ENCODE data around the gene GRSF1. TPM values are rescaled to one million over a fixed set of nuclear protein-coding genes. Genes with fewer than 3 reads are reported as not detected.

GRSF1 gene, protein sequence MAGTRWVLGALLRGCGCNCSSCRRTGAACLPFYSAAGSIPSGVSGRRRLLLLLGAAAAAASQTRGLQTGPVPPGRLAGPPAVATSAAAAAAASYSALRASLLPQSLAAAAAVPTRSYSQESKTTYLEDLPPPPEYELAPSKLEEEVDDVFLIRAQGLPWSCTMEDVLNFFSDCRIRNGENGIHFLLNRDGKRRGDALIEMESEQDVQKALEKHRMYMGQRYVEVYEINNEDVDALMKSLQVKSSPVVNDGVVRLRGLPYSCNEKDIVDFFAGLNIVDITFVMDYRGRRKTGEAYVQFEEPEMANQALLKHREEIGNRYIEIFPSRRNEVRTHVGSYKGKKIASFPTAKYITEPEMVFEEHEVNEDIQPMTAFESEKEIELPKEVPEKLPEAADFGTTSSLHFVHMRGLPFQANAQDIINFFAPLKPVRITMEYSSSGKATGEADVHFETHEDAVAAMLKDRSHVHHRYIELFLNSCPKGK
- 10 to 100 TPM; 56.7 to 71.9 TPM for total RNA-seq

DNA sequence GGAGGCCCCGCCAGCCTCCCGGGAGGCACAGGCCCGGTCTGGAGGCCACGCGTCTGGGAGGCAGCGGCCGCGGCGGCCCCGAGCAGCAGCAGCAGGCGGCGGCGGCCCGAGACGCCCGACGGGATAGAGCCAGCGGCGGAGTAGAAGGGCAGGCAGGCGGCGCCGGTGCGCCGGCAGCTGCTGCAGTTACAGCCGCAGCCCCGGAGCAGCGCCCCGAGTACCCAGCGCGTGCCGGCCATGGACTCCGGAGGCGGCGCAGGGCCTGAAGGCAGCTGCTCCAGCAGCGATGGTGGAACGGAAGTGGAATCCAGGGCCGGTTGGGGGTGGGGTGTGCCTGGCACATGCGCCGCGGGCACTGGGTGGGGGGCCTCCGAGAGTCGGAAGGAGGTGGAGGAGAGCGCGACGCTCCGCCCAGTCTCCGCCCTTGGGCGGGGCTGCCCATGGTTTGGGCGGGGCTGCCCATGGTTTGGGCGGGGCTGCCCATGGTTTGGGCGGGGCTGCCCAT, at the start of gene GRSF1:
GRSF1 (minus strand) TSS at position 302 of the 505 bp plus-strand sequence; CDS start at position 239, 63 bp downstream.
- H3K4me1 Mint-ChIP-seq (ENCODE audit: low read depth in 2 of 2) = peaks cover 9 to 22% of the 10 kb centered on the region in 2 donors
- H3K36me3 Mint-ChIP-seq = peaks cover 11% of the 10 kb centered on the region

DNA sequence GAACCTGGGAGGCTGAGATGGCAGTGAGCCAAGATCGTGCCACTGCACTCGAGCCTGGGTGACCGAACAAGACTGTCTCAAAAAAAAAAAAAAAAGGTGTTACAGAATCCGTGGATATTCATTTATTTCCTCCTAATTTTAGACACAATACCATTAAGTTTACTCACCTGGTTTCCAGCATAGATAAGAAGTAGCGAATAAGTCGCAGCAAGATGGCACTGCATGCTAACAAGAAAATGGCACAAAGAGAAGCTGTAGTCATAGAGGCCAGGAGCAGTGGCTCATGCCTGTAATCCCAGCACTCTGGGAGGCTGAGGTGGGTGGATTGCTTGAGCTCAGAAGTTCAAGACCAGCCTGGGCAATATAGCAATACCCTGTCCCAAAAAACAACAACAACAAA, 45.5 kb upstream of the GRSF1 start:
- Mint-ChIP-seq H3K4me1 (ENCODE audit: low read depth in 2 of 2) (no peaks in the 10 kb centered on the region), H3K27me3 (peaks cover 0 to 6% of the 10 kb centered on the region in 2 donors), H3K27ac (no peak overlapping the region), H3K4me3 (no peak overlapping the region), H3K36me3 (no peaks in the 10 kb centered on the region), H3K9me3 (no peaks in the 10 kb centered on the region)
- DNase-seq (ENCODE audit: low spot score) (no peak), ATAC-seq (no peak)

More for the DNA sequence above, at the start of gene GRSF1:
- ATAC-seq = peak; percentile 95 to 97
- Mint-ChIP-seq H3K9me3 (no peaks in the 10 kb centered on the region), H3K4me3 (peak within 1 kb of the TSS; percentile 97), H3K27me3 (no peaks in the 10 kb centered on the region), H3K27ac (peak within 1 kb of the TSS; percentile 92 to 95)
- DNase-seq (ENCODE audit: low spot score) = peak; percentile 96

DNA sequence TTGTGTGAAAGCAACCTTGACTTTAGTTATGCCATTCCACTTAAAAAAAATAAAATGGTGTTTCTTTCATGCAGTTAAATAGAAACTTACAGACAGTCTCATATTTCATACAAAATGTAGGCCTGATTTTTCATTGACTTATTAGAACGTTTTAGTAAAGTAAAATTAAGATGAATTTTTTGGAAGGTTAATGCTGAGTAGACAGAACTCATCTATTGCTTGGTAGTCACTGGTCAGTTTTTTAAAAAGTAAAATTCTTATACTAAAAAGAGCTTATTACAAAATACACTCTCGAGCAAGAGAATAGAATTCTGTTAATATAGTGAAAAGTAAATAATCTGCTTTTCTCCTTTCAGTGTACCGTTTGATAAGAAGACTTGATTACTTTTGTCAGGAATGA, 41.0 kb upstream of the GRSF1 start:
- no peak overlapping the region for H3K4me3 Mint-ChIP-seq
- H3K9me3 Mint-ChIP-seq = no peaks in the 10 kb centered on the region
- H3K4me1 Mint-ChIP-seq (ENCODE audit: low read depth in 2 of 2) = no peaks in the 10 kb centered on the region
- no peak overlapping the region for H3K27ac Mint-ChIP-seq
- DNase-seq (ENCODE audit: low spot score) (no peak), ATAC-seq (no peak)
- H3K27me3 Mint-ChIP-seq = peaks cover 0 to 3% of the 10 kb centered on the region in 2 donors
- no peaks in the 10 kb centered on the region for H3K36me3 Mint-ChIP-seq

- H3K27ac Mint-ChIP-seq = no peak overlapping the region
- no peaks in the 10 kb centered on the region for H3K27me3 Mint-ChIP-seq
- ATAC-seq = no peak
- H3K4me3 Mint-ChIP-seq = no peak overlapping the region
- H3K9me3 Mint-ChIP-seq = no peaks in the 10 kb centered on the region
- H3K4me1 Mint-ChIP-seq (ENCODE audit: low read depth in 2 of 2) = no peaks in the 10 kb centered on the region
- H3K36me3 Mint-ChIP-seq = no peaks in the 10 kb centered on the region
- DNase-seq (ENCODE audit: low spot score) = no peak
Measured at GRCh38 chr4:70877556-70877955, 37.9 kb upstream of the GRSF1 start.

DNA sequence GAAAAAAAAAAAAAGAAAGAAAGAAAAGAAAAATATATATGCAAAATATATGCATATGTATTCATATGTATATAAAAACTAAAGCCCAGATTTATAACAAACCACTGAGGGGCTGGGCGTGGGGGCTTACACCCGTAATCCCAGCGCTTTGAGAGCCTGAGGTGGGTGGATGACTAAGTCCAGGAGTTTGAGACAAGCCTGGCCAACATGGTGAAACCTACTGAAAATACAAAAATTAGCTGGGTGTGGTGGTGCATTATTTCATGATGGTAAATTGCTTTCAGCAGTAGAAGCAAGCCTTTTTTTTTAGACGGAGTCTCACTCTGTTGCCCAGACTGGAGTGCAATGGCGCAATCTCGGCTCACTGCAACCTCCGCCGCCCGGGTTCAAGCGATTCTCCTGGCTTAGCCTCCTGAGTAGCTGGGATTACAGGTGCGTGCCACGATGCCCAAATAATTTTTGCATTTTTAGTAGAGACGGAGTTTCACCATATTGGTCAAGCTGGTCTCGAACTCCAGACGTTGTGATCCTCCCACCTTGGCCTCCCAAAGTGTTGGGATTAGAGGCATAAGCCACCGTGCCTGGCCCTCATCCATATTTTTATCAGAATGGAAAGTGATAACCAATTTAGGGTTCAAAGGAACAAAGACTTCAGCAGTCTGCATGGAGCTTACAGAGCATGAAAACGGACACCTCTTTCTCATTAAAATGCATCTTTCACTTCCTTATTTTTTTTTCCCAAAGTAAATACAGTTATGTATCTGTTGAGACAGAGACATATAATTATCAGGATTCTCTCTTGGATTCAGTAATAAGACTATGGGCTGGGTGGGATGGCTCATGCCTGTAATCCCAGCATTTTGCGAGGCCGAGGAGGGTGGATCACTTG, 34.8 kb upstream of the GRSF1 start:
- Mint-ChIP-seq H3K4me3 (no peak overlapping the region), H3K36me3 (no peaks in the 10 kb centered on the region), H3K27ac (no peak overlapping the region), H3K27me3 (no peaks in the 10 kb centered on the region), H3K9me3 (no peaks in the 10 kb centered on the region), H3K4me1 (ENCODE audit: low read depth in 2 of 2) (no peaks in the 10 kb centered on the region)
- ATAC-seq (no peak), DNase-seq (ENCODE audit: low spot score) (no peak)

DNA sequence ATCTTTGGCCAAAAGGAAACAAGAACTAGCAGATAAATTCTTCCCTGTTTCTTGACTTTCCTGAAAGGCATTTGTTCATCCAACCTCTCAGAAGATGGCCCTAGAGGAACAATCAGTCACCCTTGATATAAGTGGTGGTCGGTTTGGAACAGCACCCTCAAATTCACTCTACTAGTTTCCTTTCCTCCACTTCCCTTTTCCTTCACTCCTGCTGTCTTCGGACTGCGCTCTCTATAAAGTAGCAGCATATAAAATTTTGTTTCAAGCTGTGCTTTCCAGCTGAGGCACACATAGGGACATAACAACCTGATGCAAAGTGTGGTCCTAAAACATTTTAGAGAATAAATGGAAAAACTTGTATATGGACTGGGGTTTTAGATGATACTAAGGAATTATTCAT, 33.5 kb upstream of the GRSF1 start:
- H3K27ac Mint-ChIP-seq = no peak overlapping the region
- no peak for ATAC-seq
- no peak for DNase-seq (ENCODE audit: low spot score)
- no peaks in the 10 kb centered on the region for H3K36me3 Mint-ChIP-seq
- no peak overlapping the region for H3K4me3 Mint-ChIP-seq
- no peaks in the 10 kb centered on the region for H3K9me3 Mint-ChIP-seq
- H3K4me1 Mint-ChIP-seq (ENCODE audit: low read depth in 2 of 2) = no peaks in the 10 kb centered on the region
- H3K27me3 Mint-ChIP-seq = no peaks in the 10 kb centered on the region

- no peaks in the 10 kb centered on the region for H3K4me1 Mint-ChIP-seq (ENCODE audit: low read depth in 2 of 2)
- no peak for DNase-seq (ENCODE audit: low spot score)
- no peaks in the 10 kb centered on the region for H3K9me3 Mint-ChIP-seq
- H3K4me3 Mint-ChIP-seq = no peak overlapping the region
- H3K27ac Mint-ChIP-seq = no peak overlapping the region
- ATAC-seq = no peak
- no peaks in the 10 kb centered on the region for H3K27me3 Mint-ChIP-seq
- H3K36me3 Mint-ChIP-seq = no peaks in the 10 kb centered on the region
Measured at GRCh38 chr4:70868778-70869177, 29.1 kb upstream of the GRSF1 start.

- H3K36me3 Mint-ChIP-seq = no peaks in the 10 kb centered on the region
- no peak overlapping the region for H3K27ac Mint-ChIP-seq
- no peak overlapping the region for H3K4me3 Mint-ChIP-seq
- DNase-seq (ENCODE audit: low spot score) = no peak
- H3K9me3 Mint-ChIP-seq = no peaks in the 10 kb centered on the region
- H3K27me3 Mint-ChIP-seq = no peaks in the 10 kb centered on the region
- H3K4me1 Mint-ChIP-seq (ENCODE audit: low read depth in 2 of 2) = no peaks in the 10 kb centered on the region
- peak in 1 of 2 donors; percentile 27 for ATAC-seq
Measured at GRCh38 chr4:70863099-70863790, 23.6 kb upstream of the GRSF1 start.

DNA sequence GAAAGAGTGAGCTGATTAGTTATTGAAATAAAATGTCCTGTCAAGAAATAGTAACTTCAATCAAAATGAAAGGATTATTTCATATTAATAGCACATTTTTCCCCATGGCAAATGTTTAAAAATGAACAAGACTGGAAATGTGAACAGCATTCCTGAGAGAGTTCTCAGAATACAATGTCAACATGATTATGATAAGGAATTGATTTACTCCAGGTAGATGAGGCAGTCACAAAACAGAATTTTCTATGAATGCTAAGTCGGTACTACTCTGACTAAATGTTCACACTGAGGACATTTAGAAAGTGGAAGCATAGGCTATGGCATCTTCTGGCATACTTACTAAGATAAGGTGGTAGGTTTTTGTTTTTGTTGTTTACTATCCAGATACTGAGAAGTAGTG, 19.4 kb upstream of the GRSF1 start:
- DNase-seq (ENCODE audit: low spot score) (no peak), ATAC-seq (no peak)
- Mint-ChIP-seq H3K9me3 (no peaks in the 10 kb centered on the region), H3K36me3 (no peaks in the 10 kb centered on the region), H3K27ac (no peak overlapping the region), H3K27me3 (no peaks in the 10 kb centered on the region), H3K4me3 (no peak overlapping the region), H3K4me1 (ENCODE audit: low read depth in 2 of 2) (no peaks in the 10 kb centered on the region)

- no peaks in the 10 kb centered on the region for H3K9me3 Mint-ChIP-seq
- no peak overlapping the region for H3K4me3 Mint-ChIP-seq
- H3K4me1 Mint-ChIP-seq (ENCODE audit: low read depth in 2 of 2) = no peaks in the 10 kb centered on the region
- DNase-seq (ENCODE audit: low spot score) = no peak
- no peak for ATAC-seq
- H3K27ac Mint-ChIP-seq = no peak overlapping the region
- H3K36me3 Mint-ChIP-seq = no peaks in the 10 kb centered on the region
- no peaks in the 10 kb centered on the region for H3K27me3 Mint-ChIP-seq
Measured at GRCh38 chr4:70858454-70858853, 18.8 kb upstream of the GRSF1 start.

GRCh38 chr4:70855464-70855863, 15.8 kb upstream of the GRSF1 start:
- no peaks in the 10 kb centered on the region for H3K27me3 Mint-ChIP-seq
- no peaks in the 10 kb centered on the region for H3K36me3 Mint-ChIP-seq
- H3K9me3 Mint-ChIP-seq = no peaks in the 10 kb centered on the region
- no peaks in the 10 kb centered on the region for H3K4me1 Mint-ChIP-seq (ENCODE audit: low read depth in 2 of 2)
- no peak for DNase-seq (ENCODE audit: low spot score)
- H3K27ac Mint-ChIP-seq = no peak overlapping the region
- H3K4me3 Mint-ChIP-seq = no peak overlapping the region
- ATAC-seq = no peak

GRCh38 chr4:70849291-70849690, 9.6 kb upstream of the GRSF1 start:
- H3K4me3 Mint-ChIP-seq = no peak overlapping the region
- H3K27me3 Mint-ChIP-seq = no peaks in the 10 kb centered on the region
- H3K9me3 Mint-ChIP-seq = no peaks in the 10 kb centered on the region
- H3K4me1 Mint-ChIP-seq (ENCODE audit: low read depth in 2 of 2) = no peaks in the 10 kb centered on the region
- DNase-seq (ENCODE audit: low spot score) (no peak), ATAC-seq (no peak)
- no peaks in the 10 kb centered on the region for H3K36me3 Mint-ChIP-seq
- H3K27ac Mint-ChIP-seq = no peak overlapping the region

- Mint-ChIP-seq H3K4me3 (no peak overlapping the region), H3K4me1 (ENCODE audit: low read depth in 2 of 2) (no peaks in the 10 kb centered on the region), H3K36me3 (no peaks in the 10 kb centered on the region), H3K9me3 (no peaks in the 10 kb centered on the region), H3K27ac (no peak overlapping the region), H3K27me3 (no peaks in the 10 kb centered on the region)
- ATAC-seq (no peak), DNase-seq (ENCODE audit: low spot score) (no peak)
Measured at GRCh38 chr4:70844180-70844579, 4.5 kb upstream of the GRSF1 start.
